ENCODE data around the gene NAPA.

- TF ChIP-seq EZH2 (IDR thresholded peaks at IDR 0.05; ENCODE audit: borderline replicate concordance, insufficient read depth, low read length, poor library complexity, severe bottlenecking) (no peak), CTCF (IDR thresholded peaks at IDR 0.05; ENCODE audit: poor library complexity, severe bottlenecking) (no peak), POLR2AphosphoS5 (IDR thresholded peaks at IDR 0.05) (no peak)
Observed at GRCh38 chr19:47491358-47492136, 23.3 kb downstream of the NAPA start.
